MM.1S (cell line): ENCODE data around the gene CAP2.

ENCODE experiments used
- DNase-seq: peaks from one replicate; pipeline ENCODE4 v3.0.0-alpha.2; 2015
- H2AFZ ChIP-seq: fragments of 300-600 bp; sonication (generic); 2 replicates; pipeline ENCODE4 v1.6.0; 2016; ENCODE audit warnings: antibody characterized with exemption, low read length
- H3F3A ChIP-seq: fragments of 300-600 bp; sonication (generic); 2 replicates; pipeline ENCODE4 v1.6.1; 2016; ENCODE audit warnings: mild to moderate bottlenecking, antibody characterized with exemption, low read length, moderate library complexity, mixed read lengths; ENCODE audit not compliant: insufficient read depth
- H3K27ac ChIP-seq: fragments of 300-600 bp; sonication (generic); 2 replicates; pipeline ENCODE4 v1.5.1; 2016; ENCODE audit warnings: mild to moderate bottlenecking, low read length
- H3K27me3 ChIP-seq: fragments of 300-600 bp; sonication (generic); replicated peaks from 2 replicates; pipeline ENCODE4 v1.6.0; 2016; ENCODE audit warnings: low read length; ENCODE audit not compliant: insufficient read depth
- H3K36me3 ChIP-seq: fragments of 300-600 bp; sonication (generic); replicated peaks from 2 replicates; pipeline ENCODE4 v1.6.1; 2016; ENCODE audit warnings: mild to moderate bottlenecking, low read length, mixed read lengths; ENCODE audit not compliant: insufficient read depth
- H3K4me1 ChIP-seq: fragments of 300-600 bp; sonication (generic); 2 replicates; pipeline ENCODE4 v1.6.1; 2016; ENCODE audit warnings: low read length, mixed read lengths
- H3K4me2 ChIP-seq: fragments of 300-600 bp; sonication (generic); 2 replicates; pipeline ENCODE4 v1.6.0; 2016; ENCODE audit warnings: low read depth, low read length
- H3K4me3 ChIP-seq: fragments of 300-600 bp; sonication (generic); 2 replicates; pipeline ENCODE4 v1.5.1; 2016; ENCODE audit warnings: low read length, mixed read lengths
- H3K79me2 ChIP-seq: fragments of 300-600 bp; sonication (generic); 2 replicates; pipeline ENCODE4 v1.6.1; 2016; ENCODE audit warnings: mixed run types, low read length, mixed read lengths
- H3K9ac ChIP-seq: fragments of 300-600 bp; sonication (generic); 2 replicates; pipeline ENCODE4 v1.6.1; 2016; ENCODE audit warnings: low read length, mixed read lengths
- H3K9me2 ChIP-seq: fragments of 300-600 bp; sonication (generic); replicated peaks from 2 replicates; pipeline ENCODE4 v1.6.1; 2016; ENCODE audit warnings: mild to moderate bottlenecking, low read length, mixed read lengths; ENCODE audit not compliant: insufficient read depth
- H3K9me3 ChIP-seq: fragments of 300-600 bp; sonication (generic); replicated peaks from 2 replicates; pipeline ENCODE4 v1.6.1; 2016; ENCODE audit warnings: mild to moderate bottlenecking, low read length, mixed read lengths; ENCODE audit not compliant: insufficient read depth
- H4K20me1 ChIP-seq: fragments of 300-600 bp; sonication (generic); 2 replicates; pipeline ENCODE4 v1.6.1; 2016; ENCODE audit warnings: mild to moderate bottlenecking, low read length, moderate library complexity, mixed read lengths; ENCODE audit not compliant: insufficient read depth
- CTCF ChIP-seq: fragments of 300-600 bp; sonication (generic); IDR thresholded peaks from 2 replicates; pipeline ENCODE4 v1.5.1; 2016; ENCODE audit warnings: antibody characterized with exemption, low read length, mixed read lengths
- EZH2 ChIP-seq: fragments of 300-600 bp; sonication (generic); optimal IDR thresholded peaks from 2 replicates; pipeline ENCODE3; 2017; ENCODE audit warnings: low read depth, mild to moderate bottlenecking, antibody characterized with exemption, low read length, mixed read lengths
- EZH2phosphoT487 ChIP-seq: fragments of 300-600 bp; sonication (generic); IDR thresholded peaks from 2 replicates; pipeline ENCODE4 v1.6.1; 2018; ENCODE audit warnings: antibody characterized with exemption, low read length

The CAP2 gene

DNA sequence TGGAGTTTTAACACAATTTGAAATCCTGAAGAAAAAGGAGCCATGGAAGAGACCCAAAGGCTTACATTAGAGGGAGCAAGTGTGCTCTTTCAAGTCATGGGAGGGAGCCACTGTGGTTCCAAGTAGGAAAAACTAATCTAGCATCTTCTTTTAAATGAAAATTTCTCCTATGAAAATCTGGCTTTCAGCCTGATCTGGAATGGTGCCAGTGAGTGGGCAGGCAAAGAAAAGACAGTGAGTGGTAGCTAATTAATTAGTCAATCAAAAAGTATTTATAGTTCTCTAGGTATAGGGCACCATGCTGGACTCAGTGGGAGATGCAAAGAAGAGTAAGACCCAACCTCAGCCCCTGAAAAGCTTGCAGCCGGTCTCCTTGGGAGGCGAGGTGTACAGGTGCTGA lies 21.9 kb downstream of the CAP2 start:
- Histone ChIP-seq H2AFZ (no peak overlapping the region), H4K20me1 (no peaks in the 10 kb centered on the region), H3K36me3 (no peaks in the 10 kb centered on the region), H3K9me2 (no peaks in the 10 kb centered on the region), H3K4me3 (no peak overlapping the region), H3K79me2 (no peaks in the 10 kb centered on the region), H3K4me1 (no peaks in the 10 kb centered on the region), H3K27ac (no peak overlapping the region), H3K4me2 (no peak overlapping the region), H3K27me3 (no peaks in the 10 kb centered on the region), H3K9me3 (no peaks in the 10 kb centered on the region), H3K9ac (no peak overlapping the region), H3F3A (no peaks in the 10 kb centered on the region)
- DNase-seq, result no peak
- no peak for TF ChIP-seq CTCF
- no peak for TF ChIP-seq EZH2
- TF ChIP-seq EZH2phosphoT487, result no peak

- Histone ChIP-seq H2AFZ (no peak overlapping the region), H3K9ac (no peak overlapping the region), H3K4me1 (no peaks in the 10 kb centered on the region), H3K4me2 (no peak overlapping the region), H3K79me2 (no peaks in the 10 kb centered on the region), H4K20me1 (no peaks in the 10 kb centered on the region), H3K9me3 (no peaks in the 10 kb centered on the region), H3K27me3 (no peaks in the 10 kb centered on the region), H3K9me2 (no peaks in the 10 kb centered on the region), H3K36me3 (no peaks in the 10 kb centered on the region), H3K27ac (no peak overlapping the region), H3K4me3 (no peak overlapping the region), H3F3A (no peaks in the 10 kb centered on the region)
- no peak for DNase-seq
- TF ChIP-seq EZH2phosphoT487, result no peak
- TF ChIP-seq EZH2, result no peak
- TF ChIP-seq CTCF, result no peak
Measured at GRCh38 chr6:17416806-17417205, 23.4 kb downstream of the CAP2 start.

GRCh38 chr6:17417817-17418216 lies 24.4 kb downstream of the CAP2 start:
- H4K20me1 ChIP-seq, result no peaks in the 10 kb centered on the region
- H2AFZ ChIP-seq, result no peak overlapping the region
- H3K9me3 ChIP-seq, result no peaks in the 10 kb centered on the region
- no peaks in the 10 kb centered on the region for H3K9me2 ChIP-seq
- no peak for TF ChIP-seq EZH2phosphoT487
- no peaks in the 10 kb centered on the region for H3K4me1 ChIP-seq
- H3K27me3 ChIP-seq, result no peaks in the 10 kb centered on the region
- no peaks in the 10 kb centered on the region for H3K79me2 ChIP-seq
- H3K36me3 ChIP-seq, result no peaks in the 10 kb centered on the region
- no peak overlapping the region for H3K27ac ChIP-seq
- no peaks in the 10 kb centered on the region for H3F3A ChIP-seq
- H3K9ac ChIP-seq, result no peak overlapping the region
- no peak overlapping the region for H3K4me2 ChIP-seq
- no peak overlapping the region for H3K4me3 ChIP-seq
- DNase-seq, result no peak

GRCh38 chr6:17418281-17419188 lies 25.1 kb downstream of the CAP2 start:
- Histone ChIP-seq H3K79me2 (no peaks in the 10 kb centered on the region), H3K4me3 (no peak overlapping the region), H2AFZ (no peak overlapping the region), H3K9me2 (no peaks in the 10 kb centered on the region), H3K27me3 (no peaks in the 10 kb centered on the region), H4K20me1 (no peaks in the 10 kb centered on the region), H3K4me2 (no peak overlapping the region), H3K9me3 (no peaks in the 10 kb centered on the region), H3K36me3 (no peaks in the 10 kb centered on the region), H3F3A (no peaks in the 10 kb centered on the region), H3K9ac (no peak overlapping the region), H3K4me1 (no peaks in the 10 kb centered on the region), H3K27ac (no peak overlapping the region)
- DNase-seq, result no peak
- no peak for TF ChIP-seq CTCF
- TF ChIP-seq EZH2, result no peak
- TF ChIP-seq EZH2phosphoT487, result no peak
